Esophagus squamous epithelium (tissue), 5 donors: ENCODE data around the gene GDPD1. TPM values are rescaled to one million over a fixed set of nuclear protein-coding genes. Genes with fewer than 3 reads are reported as not detected.

Experiments
- DNase-seq: peaks from one replicate; lab custom pipeline; 2025; lab: John Stamatoyannopoulos, UW
- H3K27ac ChIP-seq, 4 donors: fragments of 200-600 bp; sonication (generic); one replicate each; pipeline ENCODE4 v1.5.1; 2016 to 2019; ENCODE audit warnings: mild to moderate bottlenecking in 1 of 4
- H3K27me3 ChIP-seq, 4 donors: fragments of 200-600 bp; sonication (generic); 1 replicate in 3 of 4; 2 replicates in 1 of 4; pipeline versions ENCODE4 v1.5.1 to v1.6.0; 2017 to 2021; ENCODE audit warnings: antibody characterized with exemption in 1 of 4
- H3K36me3 ChIP-seq, 3 donors: fragments of 200-600 bp; sonication (generic); one replicate each; pipeline ENCODE4 v1.5.1; 2016 to 2019
- H3K4me1 ChIP-seq, 3 donors: fragments of 200-600 bp; sonication (generic); one replicate each; pipeline ENCODE4 v1.5.1; 2017 to 2019
- H3K4me3 ChIP-seq, 4 donors: fragments of 200-600 bp; sonication (generic); 1 replicate in 3 of 4; 2 replicates in 1 of 4; pipeline ENCODE4 v1.5.1; 2016 to 2019; ENCODE audit warnings: mild to moderate bottlenecking in 2 of 4, moderate library complexity in 1 of 4
- H3K9me3 ChIP-seq, 3 donors: fragments of 200-600 bp; sonication (generic); one replicate each; pipeline ENCODE4 v1.5.1; 2016 to 2019
- CTCF ChIP-seq, 6 experiments: fragments of 450-650 bp in 4 of 6; fragments of 200-600 bp in 2 of 6; sonication (generic) in 2 of 6; IDR thresholded peaks; one replicate each; pipeline ENCODE4 v1.5.1; 2016 to 2019; ENCODE audit warnings: antibody characterized with exemption in 6 of 6, mild to moderate bottlenecking in 4 of 6, moderate library complexity in 4 of 6
- POLR2A ChIP-seq, 4 donors: fragments of 450-650 bp; IDR thresholded peaks; one replicate each; pipeline ENCODE4 v1.6.1; 2017; ENCODE audit warnings: antibody characterized with exemption in 4 of 4, mild to moderate bottlenecking in 4 of 4, moderate library complexity in 3 of 4
- WGBS, 2 donors: methylation state at CpG; one replicate each; pipeline ENCODE4 v1.1.5; 2018; 5-methylcytosine and 5-hydroxymethylcytosine counted together
- intact Hi-C: fragments of 100-400 bp; cut with DNase I; formaldehyde crosslinking; loops from one replicate; pipeline ENCODE4 v1.15.0; 2022
- total RNA-seq, 4 donors: library from RNA; depleted of rRNA; stranded (reverse); fragments of >200 nt; gene quantifications; one replicate each; pipeline ENCODE4 v1.1.0, GENCODE V29; 2016
- donor health status: DM: yes; HTN: yes; CAD: no.

GDPD1 gene
- total RNA-seq, 4 donors from 2014 or later = 0.59 to 2.0 (median 1.9) TPM; not detected in 1

DNA sequence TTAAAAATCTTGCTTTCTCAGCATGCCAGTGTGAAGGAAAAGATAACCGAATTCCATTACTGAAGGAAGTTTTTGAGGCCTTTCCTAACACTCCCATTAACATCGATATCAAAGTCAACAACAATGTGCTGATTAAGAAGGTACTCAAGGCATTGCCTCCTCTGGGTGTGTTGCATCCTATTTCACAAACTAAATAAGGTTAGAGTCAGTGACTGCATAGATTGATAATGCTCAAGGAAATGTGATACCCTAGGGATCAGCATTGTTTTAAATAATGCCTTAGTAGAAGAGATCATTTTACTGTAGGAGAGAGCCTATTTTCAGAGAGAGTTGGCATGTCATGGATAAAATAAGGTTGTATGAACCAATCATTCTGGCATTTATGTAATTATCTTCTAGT is 36.8 kb downstream of the GDPD1 start:
- Histone ChIP-seq H3K27me3 (no peaks in the 10 kb centered on the region), H3K27ac (no peak overlapping the region), H3K36me3 (no peaks in the 10 kb centered on the region), H3K4me3 (no peak overlapping the region), H3K4me1 (no peaks in the 10 kb centered on the region), H3K9me3 (no peaks in the 10 kb centered on the region)
- TF ChIP-seq POLR2A (IDR thresholded peaks at IDR 0.05) (no peak), CTCF (IDR thresholded peaks at IDR 0.05) (no peak)
- DNase-seq = no peak
- 53 to 70% methylated on average over 2 of the region's 2 CpGs for WGBS, 2 donors
- intact Hi-C loops = no loop called here

GRCh38 chr17:59260722-59261121 is 40.4 kb downstream of the GDPD1 start:
- 93% methylated on average over 2 of the region's 2 CpGs; no CpG with 5 or more reads in 1 of the 2 donors for WGBS, 2 donors
- Histone ChIP-seq H3K27ac (no peak overlapping the region), H3K36me3 (no peaks in the 10 kb centered on the region), H3K27me3 (no peaks in the 10 kb centered on the region), H3K9me3 (no peaks in the 10 kb centered on the region), H3K4me1 (no peaks in the 10 kb centered on the region), H3K4me3 (no peak overlapping the region)
- no peak for DNase-seq
- intact Hi-C loops = no loop called here
- TF ChIP-seq CTCF (IDR thresholded peaks at IDR 0.05) (no peak), POLR2A (IDR thresholded peaks at IDR 0.05) (no peak)

DNA sequence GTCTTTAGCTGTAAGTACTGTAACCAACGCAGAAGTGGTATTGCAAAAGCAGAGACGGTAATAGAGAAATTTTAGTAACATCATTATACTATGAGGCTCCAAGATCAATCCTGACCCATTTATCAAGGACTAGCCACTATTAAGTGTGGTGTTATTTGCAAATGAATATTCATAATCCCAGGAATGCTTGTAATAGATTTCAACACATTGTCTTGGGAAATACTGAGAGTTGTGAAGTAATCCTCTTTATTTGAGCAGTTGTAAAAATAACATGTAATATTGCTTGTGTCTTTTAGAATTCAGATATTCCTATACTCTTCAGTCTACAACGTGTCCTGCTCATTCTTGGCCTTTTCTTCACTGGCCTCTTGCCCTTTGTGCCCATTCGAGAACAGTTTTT is 46.4 kb downstream of the GDPD1 start:
- no peak overlapping the region for H3K4me3 ChIP-seq
- no peak for TF ChIP-seq CTCF (IDR thresholded peaks at IDR 0.05)
- TF ChIP-seq POLR2A (IDR thresholded peaks at IDR 0.05) = no peak
- H3K9me3 ChIP-seq = no peaks in the 10 kb centered on the region
- DNase-seq = no peak
- no peaks in the 10 kb centered on the region for H3K27me3 ChIP-seq
- H3K4me1 ChIP-seq = no peaks in the 10 kb centered on the region
- WGBS, 2 donors = 80 to 86% methylated on average over 4 of the region's 4 CpGs
- intact Hi-C loops = no loop called here
- H3K27ac ChIP-seq = no peak overlapping the region
- peaks cover 0 to 9% (median 0%) of the 10 kb centered on the region in 3 donors for H3K36me3 ChIP-seq

GRCh38 chr17:59267776-59268175 is 47.5 kb downstream of the GDPD1 start:
- Histone ChIP-seq H3K4me1 (no peaks in the 10 kb centered on the region), H3K27me3 (no peaks in the 10 kb centered on the region), H3K27ac (no peak overlapping the region), H3K36me3 (peaks cover 0 to 9% (median 0%) of the 10 kb centered on the region in 3 donors), H3K9me3 (no peaks in the 10 kb centered on the region), H3K4me3 (no peak overlapping the region)
- intact Hi-C loops = no loop called here
- no peak for TF ChIP-seq POLR2A (IDR thresholded peaks at IDR 0.05)
- no peak for TF ChIP-seq CTCF (IDR thresholded peaks at IDR 0.05)
- no peak for DNase-seq
- WGBS, 2 donors = 91 to 96% methylated on average over 5 of the region's 5 CpGs

GRCh38 chr17:59275618-59276017 is 55.3 kb downstream of the GDPD1 start:
- intact Hi-C loops = no loop called here
- H3K4me1 ChIP-seq = no peaks in the 10 kb centered on the region
- no peaks in the 10 kb centered on the region for H3K9me3 ChIP-seq
- H3K36me3 ChIP-seq = no peaks in the 10 kb centered on the region
- no peak overlapping the region for H3K4me3 ChIP-seq
- no peak for TF ChIP-seq POLR2A (IDR thresholded peaks at IDR 0.05)
- no peak for TF ChIP-seq CTCF (IDR thresholded peaks at IDR 0.05)
- H3K27me3 ChIP-seq = no peaks in the 10 kb centered on the region
- 79 to 82% methylated on average over 1 of the region's 1 CpG for WGBS, 2 donors
- DNase-seq = no peak
- no peak overlapping the region for H3K27ac ChIP-seq
